Measurements from ENCODE around the gene HK2.
A peak's percentile ranks its signal among the peaks of the same experiment; 100 is the strongest.
"Not testable (repeated sequence)": the region's sequence is repeated elsewhere in the genome, so short reads cannot be mapped to it uniquely, and the experiment has no call there.

Gene HK2

GRCh38 chr2:74835831-74836674 lies 2.1 kb downstream of the HK2 start:
- DNase-seq = no peak

- DNase-seq = no peak
Measured at GRCh38 chr2:74836675-74837401, 2.9 kb downstream of the HK2 start.

GRCh38 chr2:74841641-74842040 lies 7.7 kb downstream of the HK2 start:
- DNase-seq = no peak

GRCh38 chr2:74843433-74843832 lies 9.5 kb downstream of the HK2 start:
- no peak for DNase-seq

- no peak for DNase-seq
Measured at GRCh38 chr2:74843899-74844298, 10.0 kb downstream of the HK2 start.

- no peak for DNase-seq
Measured at GRCh38 chr2:74844752-74845151, 10.8 kb downstream of the HK2 start.

GRCh38 chr2:74845217-74845751 lies 11.4 kb downstream of the HK2 start:
- DNase-seq = no peak

GRCh38 chr2:74845991-74846390 lies 12.1 kb downstream of the HK2 start:
- no peak for DNase-seq

- no peak for DNase-seq
Measured at GRCh38 chr2:74846481-74846880, 12.6 kb downstream of the HK2 start.

- no peak for DNase-seq
Measured at GRCh38 chr2:74847070-74847858, 13.3 kb downstream of the HK2 start.

- peak; percentile 25 for DNase-seq
Measured at GRCh38 chr2:74849228-74849892, 15.4 kb downstream of the HK2 start.

- DNase-seq = no peak
Measured at GRCh38 chr2:74850496-74851190, 16.7 kb downstream of the HK2 start.

GRCh38 chr2:74851191-74851566 lies 17.3 kb downstream of the HK2 start:
- DNase-seq = no peak

- DNase-seq = not testable (repeated sequence)
Measured at GRCh38 chr2:74853360-74853759, 19.4 kb downstream of the HK2 start.

GRCh38 chr2:74854401-74854800 lies 20.5 kb downstream of the HK2 start:
- no peak for DNase-seq

GRCh38 chr2:74855114-74855707 lies 21.3 kb downstream of the HK2 start:
- not testable (repeated sequence) for DNase-seq

GRCh38 chr2:74856004-74856578 lies 22.2 kb downstream of the HK2 start:
- no peak for DNase-seq

GRCh38 chr2:74856599-74856998 lies 22.7 kb downstream of the HK2 start:
- DNase-seq = no peak

GRCh38 chr2:74857215-74857614 lies 23.3 kb downstream of the HK2 start:
- DNase-seq = no peak

GRCh38 chr2:74857725-74858124 lies 23.8 kb downstream of the HK2 start:
- DNase-seq = no peak

- no peak for DNase-seq
Measured at GRCh38 chr2:74858281-74858680, 24.4 kb downstream of the HK2 start.
